ENCODE measurements around the gene LACTB.

GRCh38 chr15:63076714-63077046, 45.0 kb upstream of the LACTB start:
- TF ChIP-seq, protein P1, sequence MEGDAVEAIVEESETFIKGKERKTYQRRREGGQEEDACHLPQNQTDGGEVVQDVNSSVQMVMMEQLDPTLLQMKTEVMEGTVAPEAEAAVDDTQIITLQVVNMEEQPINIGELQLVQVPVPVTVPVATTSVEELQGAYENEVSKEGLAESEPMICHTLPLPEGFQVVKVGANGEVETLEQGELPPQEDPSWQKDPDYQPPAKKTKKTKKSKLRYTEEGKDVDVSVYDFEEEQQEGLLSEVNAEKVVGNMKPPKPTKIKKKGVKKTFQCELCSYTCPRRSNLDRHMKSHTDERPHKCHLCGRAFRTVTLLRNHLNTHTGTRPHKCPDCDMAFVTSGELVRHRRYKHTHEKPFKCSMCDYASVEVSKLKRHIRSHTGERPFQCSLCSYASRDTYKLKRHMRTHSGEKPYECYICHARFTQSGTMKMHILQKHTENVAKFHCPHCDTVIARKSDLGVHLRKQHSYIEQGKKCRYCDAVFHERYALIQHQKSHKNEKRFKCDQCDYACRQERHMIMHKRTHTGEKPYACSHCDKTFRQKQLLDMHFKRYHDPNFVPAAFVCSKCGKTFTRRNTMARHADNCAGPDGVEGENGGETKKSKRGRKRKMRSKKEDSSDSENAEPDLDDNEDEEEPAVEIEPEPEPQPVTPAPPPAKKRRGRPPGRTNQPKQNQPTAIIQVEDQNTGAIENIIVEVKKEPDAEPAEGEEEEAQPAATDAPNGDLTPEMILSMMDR (conservative IDR thresholded peaks at IDR 0.05 in 1 of 2, IDR thresholded peaks at IDR 0.05 in 1 of 2; ENCODE audit: low read depth in 1 of 2, low read length in 2 of 2): no peak
- no peak for TF ChIP-seq EZH2 (IDR thresholded peaks at IDR 0.05; ENCODE audit: low read length, missing control alignments)

Data from fibroblast of lung (primary cell).